Spleen (tissue), 11 donors: Measurements from ENCODE around the gene DNM1L. TPM values are rescaled to one million over a fixed set of nuclear protein-coding genes. Genes with fewer than 3 reads are reported as not detected.
"Not testable (repeated sequence)": the region's sequence is repeated elsewhere in the genome, so short reads cannot be mapped to it uniquely, and the experiment has no call there.

ENCODE experiments used
- DNase-seq: peaks from one replicate; pipeline ENCODE4 v3.0.0-alpha.2; 2020
- H3K27ac ChIP-seq, 8 donors: fragments of 200-600 bp; sonication (generic) in 7 of 8; 1 replicate in 4 of 8; 2 replicates in 4 of 8; pipeline versions ENCODE4 v1.5.0 to v1.8.0; 2016 to 2021; ENCODE audit warnings: inconsistent platforms in 4 of 8, mild to moderate bottlenecking in 4 of 8, moderate library complexity in 1 of 8
- H3K27me3 ChIP-seq, 7 donors: fragments of 200-600 bp; sonication (generic) in 6 of 7; replicated peaks in 1 of 7; 1 replicate in 4 of 7; 2 replicates in 3 of 7; pipeline versions ENCODE4 v1.5.0 to v1.8.0; 2016 to 2021; ENCODE audit warnings: inconsistent platforms in 3 of 7, mild to moderate bottlenecking in 1 of 7
- H3K36me3 ChIP-seq, 6 donors: fragments of 200-600 bp; sonication (generic) in 5 of 6; 1 replicate in 4 of 6; 2 replicates in 2 of 6; pipeline versions ENCODE4 v1.5.0 to v1.8.0; 2016 to 2021; ENCODE audit warnings: inconsistent platforms in 2 of 6
- H3K4me1 ChIP-seq, 6 donors: fragments of 200-600 bp; sonication (generic) in 5 of 6; 1 replicate in 3 of 6; 2 replicates in 3 of 6; pipeline versions ENCODE4 v1.5.0 to v1.8.0; 2016 to 2021; ENCODE audit warnings: inconsistent platforms in 3 of 6
- H3K4me3 ChIP-seq, 8 donors: fragments of 200-600 bp; sonication (generic) in 7 of 8; 1 replicate in 4 of 8; 2 replicates in 4 of 8; pipeline versions ENCODE4 v1.5.0 to v1.8.0; 2016 to 2021; ENCODE audit warnings: inconsistent platforms in 4 of 8, mild to moderate bottlenecking in 4 of 8, moderate library complexity in 2 of 8
- H3K9me3 ChIP-seq, 8 donors: fragments of 200-600 bp; sonication (generic) in 7 of 8; 1 replicate in 4 of 8; 2 replicates in 4 of 8; pipeline versions ENCODE4 v1.5.0 to v1.8.0; 2016 to 2021; ENCODE audit warnings: inconsistent platforms in 4 of 8
- CTCF ChIP-seq, 11 experiments: fragments of 200-600 bp in 7 of 11; fragments of 450-650 bp in 4 of 11; sonication (generic) in 4 of 11; IDR thresholded peaks in 8 of 11; conservative IDR thresholded peaks in 3 of 11; 1 replicate in 7 of 11; 2 replicates in 4 of 11; pipeline versions ENCODE4 v1.4.0 to v1.8.0; 2016 to 2021; ENCODE audit warnings: antibody characterized with exemption in 11 of 11, inconsistent platforms in 4 of 11, mild to moderate bottlenecking in 1 of 11
- POLR2A ChIP-seq, 3 donors: fragments of 450-650 bp; IDR thresholded peaks; one replicate each; pipeline ENCODE4 v1.5.1; 2017; ENCODE audit warnings: antibody characterized with exemption in 3 of 3, mild to moderate bottlenecking in 1 of 3
- POLR2AphosphoS5 ChIP-seq, 3 donors: sonication (generic); formaldehyde crosslinking; IDR thresholded peaks; one replicate each; pipeline ENCODE4 v1.5.1; 2017; ENCODE audit warnings: antibody characterized with exemption in 3 of 3
- WGBS, 5 donors: extraction: QIAGEN DNeasy Blood & Tissue Kit in 3 of 5; methylation state at CpG; one replicate each; pipeline versions ENCODE4 v1.1.5 to v1.1.7; 2013 to 2018; 5-methylcytosine and 5-hydroxymethylcytosine counted together
- intact Hi-C: fragments of 100-400 bp; cut with DNase I; formaldehyde crosslinking; loops from one replicate; pipeline ENCODE4 v1.15.0; 2023; ENCODE audit warnings: low total_unique reads
- polyA plus RNA-seq, 3 donors: library from polyadenylated mRNA; stranded (reverse); fragments of 200-250 nt; gene quantifications; one replicate each; pipeline ENCODE4 v1.2.1, GENCODE V29; 2013
- total RNA-seq, 7 donors: library from RNA; depleted of rRNA in 3 of 7; stranded (reverse); fragments of >200 nt in 3 of 7; fragmentation: NEBNext Ultra II Directional in 4 of 7; extraction: Animal tissue kit (Norgen Biotek cat#: 25700) in 4 of 7; gene quantifications; one replicate each; pipeline versions ENCODE4 v1.1.0 to v1.2.1, GENCODE V29; 2016 to 2021
- donor health status: healthy with polysubstance abuse.
- donor health status: DM: no; HTN: no; CAD: no; lungs with moderate emphysema.
- donor health status: DM: no; HTN: no; CAD: no.
- donor health status: Bipolar disorder and iron deficiency.
- donor health status: healthy.
- donor health status: DM: no; HTN: no; CAD: no.
- donor health status: DM: yes; HTN: yes; CAD: no.

DNM1L gene
- total and polyA plus RNA-seq, 10 donors = 19.2 to 73.7 (median 47.8) TPM

- DNase-seq = no peak
- TF ChIP-seq POLR2A (IDR thresholded peaks at IDR 0.05) (no peak), POLR2AphosphoS5 (IDR thresholded peaks at IDR 0.05) (no peak), CTCF (IDR thresholded peaks at IDR 0.05 in 8 of 11, conservative IDR thresholded peaks at IDR 0.05 in 3 of 11) (no peak)
- Histone ChIP-seq H3K4me1 (no peaks in the 10 kb centered on the region), H3K4me3 (no peak overlapping the region), H3K27ac (no peak overlapping the region), H3K27me3 (no peaks in the 10 kb centered on the region), H3K9me3 (no peaks in the 10 kb centered on the region), H3K36me3 (peaks cover 0 to 85% (median 31%) of the 10 kb centered on the region in 6 donors)
- intact Hi-C loops = no loop called here
- 89 to 100% (median 98%) methylated on average over 2 of the region's 2 CpGs for WGBS, 5 donors
Measured at GRCh38 chr12:32718926-32719325, 39.8 kb downstream of the DNM1L start.

GRCh38 chr12:32725308-32725707 lies 46.2 kb downstream of the DNM1L start:
- H3K4me1 ChIP-seq, H3K4me3 ChIP-seq, intact Hi-C loops, DNase-seq, H3K9me3 ChIP-seq, H3K27me3 ChIP-seq, H3K27ac ChIP-seq: not testable (repeated sequence)
- peaks cover 0 to 98% (median 33%) of the 10 kb centered on the region in 6 donors for H3K36me3 ChIP-seq
- 95 to 100% (median 97%) methylated on average over 3 of the region's 3 CpGs for WGBS, 5 donors

- no peak overlapping the region for H3K4me3 ChIP-seq
- no peak overlapping the region for H3K27ac ChIP-seq
- no peak for DNase-seq
- no peak for TF ChIP-seq POLR2AphosphoS5 (IDR thresholded peaks at IDR 0.05)
- TF ChIP-seq POLR2A (IDR thresholded peaks at IDR 0.05) = no peak
- no peak for TF ChIP-seq CTCF (IDR thresholded peaks at IDR 0.05 in 8 of 11, conservative IDR thresholded peaks at IDR 0.05 in 3 of 11)
- no peaks in the 10 kb centered on the region for H3K27me3 ChIP-seq
- peaks cover 0 to 98% (median 35%) of the 10 kb centered on the region in 6 donors for H3K36me3 ChIP-seq
- no peaks in the 10 kb centered on the region for H3K4me1 ChIP-seq
- no peaks in the 10 kb centered on the region for H3K9me3 ChIP-seq
- 94 to 100% (median 97%) methylated on average over 2 of the region's 2 CpGs for WGBS, 5 donors
- intact Hi-C loops = no loop called here
Measured at GRCh38 chr12:32726286-32726685, 47.2 kb downstream of the DNM1L start.

GRCh38 chr12:32727237-32727636 lies 48.1 kb downstream of the DNM1L start:
- no peak for TF ChIP-seq POLR2A (IDR thresholded peaks at IDR 0.05)
- no peak for TF ChIP-seq CTCF (IDR thresholded peaks at IDR 0.05 in 8 of 11, conservative IDR thresholded peaks at IDR 0.05 in 3 of 11)
- TF ChIP-seq POLR2AphosphoS5 (IDR thresholded peaks at IDR 0.05) = no peak
- DNase-seq = no peak
- H3K9me3 ChIP-seq = no peaks in the 10 kb centered on the region
- intact Hi-C loops = no loop called here
- H3K4me1 ChIP-seq = no peaks in the 10 kb centered on the region
- peaks cover 0 to 98% (median 35%) of the 10 kb centered on the region in 6 donors for H3K36me3 ChIP-seq
- WGBS, 5 donors = 72 to 80% (median 76%) methylated on average over 3 of the region's 3 CpGs
- H3K4me3 ChIP-seq = no peak overlapping the region
- H3K27me3 ChIP-seq = no peaks in the 10 kb centered on the region
- H3K27ac ChIP-seq = no peak overlapping the region

- Histone ChIP-seq H3K27ac (no peak overlapping the region), H3K4me3 (no peak overlapping the region), H3K36me3 (peaks cover 0 to 100% (median 71%) of the 10 kb centered on the region in 6 donors), H3K4me1 (no peaks in the 10 kb centered on the region), H3K27me3 (no peaks in the 10 kb centered on the region), H3K9me3 (no peaks in the 10 kb centered on the region)
- no peak for DNase-seq
- intact Hi-C loops = no loop called here
- WGBS, 5 donors = 93 to 100% (median 98%) methylated on average over 1 of the region's 1 CpG
- no peak for TF ChIP-seq POLR2A (IDR thresholded peaks at IDR 0.05)
- TF ChIP-seq CTCF (IDR thresholded peaks at IDR 0.05 in 8 of 11, conservative IDR thresholded peaks at IDR 0.05 in 3 of 11) = no peak
- no peak for TF ChIP-seq POLR2AphosphoS5 (IDR thresholded peaks at IDR 0.05)
Measured at GRCh38 chr12:32734952-32735351, 55.9 kb downstream of the DNM1L start.
